ENCODE data around the gene GIPC2. TPM values are rescaled to one million over a fixed set of nuclear protein-coding genes. Genes with fewer than 3 reads are reported as not detected.

Gene GIPC2
- total RNA-seq, 2 donors from 2014 or later: 0.79 to 2.1 TPM

GRCh38 chr1:78089010-78089409 lies 43.2 kb downstream of the GIPC2 start:
- Histone ChIP-seq H3K9ac (ENCODE audit: extremely low read depth, low read length, poor library complexity, severe bottlenecking) (no peak overlapping the region), H3K27ac (ENCODE audit: low read depth, low read length) (no peak overlapping the region), H3K4me1 (ENCODE audit: control insufficient read depth, insufficient read depth, low read length) (no peaks in the 10 kb centered on the region), H3K4me3 (ENCODE audit: low read length) (no peak overlapping the region), H3K27me3 (ENCODE audit: control insufficient read depth, insufficient read depth, low read length, poor library complexity, severe bottlenecking) (no peaks in the 10 kb centered on the region), H3K9me3 (ENCODE audit: control insufficient read depth, low read length) (no peaks in the 10 kb centered on the region), H3K36me3 (ENCODE audit: control insufficient read depth, insufficient read depth, low read length) (no peaks in the 10 kb centered on the region)
- Mint-ChIP-seq H3K27me3 (ENCODE audit: insufficient read depth) (no peaks in the 10 kb centered on the region), H3K4me3 (no peak overlapping the region), H3K4me1 (no peaks in the 10 kb centered on the region), H3K9me3 (peaks cover 12% of the 10 kb centered on the region), H3K36me3 (ENCODE audit: low read depth) (no peaks in the 10 kb centered on the region), H3K27ac (no peak overlapping the region)
- no peak for DNase-seq
- TF ChIP-seq, protein P1, sequence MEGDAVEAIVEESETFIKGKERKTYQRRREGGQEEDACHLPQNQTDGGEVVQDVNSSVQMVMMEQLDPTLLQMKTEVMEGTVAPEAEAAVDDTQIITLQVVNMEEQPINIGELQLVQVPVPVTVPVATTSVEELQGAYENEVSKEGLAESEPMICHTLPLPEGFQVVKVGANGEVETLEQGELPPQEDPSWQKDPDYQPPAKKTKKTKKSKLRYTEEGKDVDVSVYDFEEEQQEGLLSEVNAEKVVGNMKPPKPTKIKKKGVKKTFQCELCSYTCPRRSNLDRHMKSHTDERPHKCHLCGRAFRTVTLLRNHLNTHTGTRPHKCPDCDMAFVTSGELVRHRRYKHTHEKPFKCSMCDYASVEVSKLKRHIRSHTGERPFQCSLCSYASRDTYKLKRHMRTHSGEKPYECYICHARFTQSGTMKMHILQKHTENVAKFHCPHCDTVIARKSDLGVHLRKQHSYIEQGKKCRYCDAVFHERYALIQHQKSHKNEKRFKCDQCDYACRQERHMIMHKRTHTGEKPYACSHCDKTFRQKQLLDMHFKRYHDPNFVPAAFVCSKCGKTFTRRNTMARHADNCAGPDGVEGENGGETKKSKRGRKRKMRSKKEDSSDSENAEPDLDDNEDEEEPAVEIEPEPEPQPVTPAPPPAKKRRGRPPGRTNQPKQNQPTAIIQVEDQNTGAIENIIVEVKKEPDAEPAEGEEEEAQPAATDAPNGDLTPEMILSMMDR (conservative IDR thresholded peaks at IDR 0.05): no peak
- WGBS, 2 experiments (ENCODE audit: insufficient coverage in 1 of 2, insufficient read length in 1 of 2): 92 to 97% methylated on average over 2 of the region's 3 CpGs

DNA sequence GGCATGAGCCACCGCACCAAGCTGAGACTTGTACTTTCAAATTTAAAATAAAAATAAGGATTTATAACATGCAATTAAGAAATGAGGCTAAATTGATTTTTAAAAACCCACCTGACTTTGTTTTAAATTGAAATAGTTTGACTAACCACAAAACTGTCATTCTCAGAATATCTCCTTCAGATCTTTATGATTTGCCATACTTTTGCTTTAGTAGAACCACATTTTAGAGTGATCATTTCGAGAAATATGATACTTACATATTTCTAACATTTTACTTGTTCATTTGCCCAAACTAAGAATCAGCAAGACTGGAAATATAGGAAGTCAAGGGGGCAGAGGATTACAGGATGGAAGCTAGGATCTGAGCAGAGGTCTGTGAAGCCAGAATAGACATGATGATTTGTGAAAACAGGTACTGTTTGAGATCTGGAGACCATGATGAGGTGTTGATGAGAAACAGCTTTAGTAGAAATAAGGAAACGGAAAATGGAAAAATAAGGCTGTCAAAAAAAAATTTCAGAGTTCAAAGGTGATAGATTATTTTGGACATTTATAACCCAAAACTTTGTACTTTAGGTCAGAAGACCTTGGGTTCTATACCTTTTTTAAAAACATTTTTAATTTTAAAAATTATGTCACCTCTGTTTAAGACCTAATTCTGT lies 44.8 kb downstream of the GIPC2 start:
- Mint-ChIP-seq H3K27me3 (ENCODE audit: insufficient read depth) (no peaks in the 10 kb centered on the region), H3K9me3 (peaks cover 10% of the 10 kb centered on the region), H3K36me3 (ENCODE audit: low read depth) (no peaks in the 10 kb centered on the region), H3K4me1 (peaks cover 12% of the 10 kb centered on the region), H3K4me3 (no peak overlapping the region), H3K27ac (no peak overlapping the region)
- H3K27me3 ChIP-seq (ENCODE audit: control insufficient read depth, insufficient read depth, low read length, poor library complexity, severe bottlenecking): no peaks in the 10 kb centered on the region
- no peaks in the 10 kb centered on the region for H3K36me3 ChIP-seq (ENCODE audit: control insufficient read depth, insufficient read depth, low read length)
- no peak for DNase-seq
- no peak overlapping the region for H3K4me3 ChIP-seq (ENCODE audit: low read length)
- no peaks in the 10 kb centered on the region for H3K9me3 ChIP-seq (ENCODE audit: control insufficient read depth, low read length)
- 95 to 100% methylated on average over 1 to 3 of the region's 3 CpGs for WGBS, 2 experiments (ENCODE audit: insufficient coverage in 1 of 2, insufficient read length in 1 of 2)
- no peak overlapping the region for H3K27ac ChIP-seq (ENCODE audit: low read depth, low read length)
- H3K9ac ChIP-seq (ENCODE audit: extremely low read depth, low read length, poor library complexity, severe bottlenecking): no peak overlapping the region
- no peaks in the 10 kb centered on the region for H3K4me1 ChIP-seq (ENCODE audit: control insufficient read depth, insufficient read depth, low read length)
- TF ChIP-seq, protein P1 (conservative IDR thresholded peaks at IDR 0.05): no peak

- H3K36me3 Mint-ChIP-seq (ENCODE audit: low read depth): no peaks in the 10 kb centered on the region
- Histone ChIP-seq H3K4me3 (ENCODE audit: low read length) (no peak overlapping the region), H3K9me3 (ENCODE audit: control insufficient read depth, low read length) (no peaks in the 10 kb centered on the region), H3K27me3 (ENCODE audit: control insufficient read depth, insufficient read depth, low read length, poor library complexity, severe bottlenecking) (no peaks in the 10 kb centered on the region), H3K9ac (ENCODE audit: extremely low read depth, low read length, poor library complexity, severe bottlenecking) (no peak overlapping the region), H3K4me1 (ENCODE audit: control insufficient read depth, insufficient read depth, low read length) (no peaks in the 10 kb centered on the region), H3K27ac (ENCODE audit: low read depth, low read length) (no peak overlapping the region), H3K36me3 (ENCODE audit: control insufficient read depth, insufficient read depth, low read length) (no peaks in the 10 kb centered on the region)
- H3K4me3 Mint-ChIP-seq: no peak overlapping the region
- WGBS, 2 experiments (ENCODE audit: insufficient coverage in 1 of 2, insufficient read length in 1 of 2): 85 to 92% methylated on average over 17 to 18 of the region's 18 CpGs
- TF ChIP-seq, protein P1 (conservative IDR thresholded peaks at IDR 0.05): no peak
- H3K27me3 Mint-ChIP-seq (ENCODE audit: insufficient read depth): no peaks in the 10 kb centered on the region
- no peak overlapping the region for H3K27ac Mint-ChIP-seq
- peak; percentile 73 for DNase-seq
- H3K4me1 Mint-ChIP-seq: peaks cover 13% of the 10 kb centered on the region
- peaks cover 4% of the 10 kb centered on the region for H3K9me3 Mint-ChIP-seq
Observed at GRCh38 chr1:78091215-78091813, 45.5 kb downstream of the GIPC2 start.

All from endodermal cell (in vitro differentiated cells).